Thyroid gland (tissue), 4 donors: ENCODE measurements around the gene FOXR1. TPM values are rescaled to one million over a fixed set of nuclear protein-coding genes. Genes with fewer than 3 reads are reported as not detected.
"Not testable (repeated sequence)": the region's sequence is repeated elsewhere in the genome, so short reads cannot be mapped to it uniquely, and the experiment has no call there.

Source experiments
- DNase-seq, 2 donors: peaks; one replicate each; pipeline ENCODE4 v3.0.0-alpha.2; 2019
- H3K27ac ChIP-seq, 3 donors: fragments of 200-600 bp; sonication (generic); 1 replicate in 2 of 3; 2 replicates in 1 of 3; pipeline ENCODE4 v1.5.1; 2016 to 2019; ENCODE audit warnings: mild to moderate bottlenecking in 1 of 3, moderate library complexity in 1 of 3
- H3K27me3 ChIP-seq: fragments of 200-600 bp; sonication (generic); one replicate; pipeline ENCODE4 v1.5.1; 2019
- H3K36me3 ChIP-seq, 2 donors: fragments of 200-600 bp; sonication (generic); one replicate each; pipeline ENCODE4 v1.5.1; 2016 to 2019
- H3K4me1 ChIP-seq, 2 donors: fragments of 200-600 bp; sonication (generic); one replicate each; pipeline ENCODE4 v1.5.1; 2017 to 2019
- H3K4me3 ChIP-seq, 3 donors: fragments of 200-600 bp; sonication (generic); replicated peaks in 1 of 3; 1 replicate in 2 of 3; 2 replicates in 1 of 3; pipeline ENCODE4 v1.5.1; 2016; ENCODE audit warnings: mild to moderate bottlenecking in 1 of 3
- H3K9me3 ChIP-seq: fragments of 200-600 bp; sonication (generic); one replicate; pipeline ENCODE4 v1.5.1; 2017
- POLR2A ChIP-seq, 2 donors: fragments of 450-650 bp; IDR thresholded peaks; one replicate each; pipeline ENCODE4 v1.6.1; 2017; ENCODE audit warnings: antibody characterized with exemption in 2 of 2, mild to moderate bottlenecking in 2 of 2, moderate library complexity in 1 of 2
- WGBS, 2 donors: methylation state at CpG; one replicate each; pipeline ENCODE4 v1.1.5; 2017; 5-methylcytosine and 5-hydroxymethylcytosine counted together
- intact Hi-C: fragments of 100-400 bp; cut with DNase I; formaldehyde crosslinking; loops from one replicate; pipeline ENCODE4 v1.15.1; 2023
- total RNA-seq, 4 donors: library from RNA; depleted of rRNA; stranded (reverse); fragments of >200 nt; gene quantifications; one replicate each; pipeline ENCODE4 v1.2.3, GENCODE V29; 2016
- TF ChIP-seq, protein P1 (sequence below), 6 experiments: fragments of 200-600 bp in 3 of 6; fragments of 450-650 bp in 3 of 6; sonication (generic) in 3 of 6; IDR thresholded peaks; one replicate each; pipeline ENCODE4 v1.5.1; 2016 to 2019; ENCODE audit warnings: antibody characterized with exemption in 6 of 6, mild to moderate bottlenecking in 2 of 6, inconsistent platforms in 1 of 6, moderate library complexity in 1 of 6

The FOXR1 gene
- total RNA-seq, 4 donors from 2014 or later: not detected

GRCh38 chr11:118957968-118958367 lies 13.6 kb upstream of the FOXR1 start:
- DNase-seq: no peak
- no peak for TF ChIP-seq POLR2A (IDR thresholded peaks at IDR 0.05)
- TF ChIP-seq, protein P1, sequence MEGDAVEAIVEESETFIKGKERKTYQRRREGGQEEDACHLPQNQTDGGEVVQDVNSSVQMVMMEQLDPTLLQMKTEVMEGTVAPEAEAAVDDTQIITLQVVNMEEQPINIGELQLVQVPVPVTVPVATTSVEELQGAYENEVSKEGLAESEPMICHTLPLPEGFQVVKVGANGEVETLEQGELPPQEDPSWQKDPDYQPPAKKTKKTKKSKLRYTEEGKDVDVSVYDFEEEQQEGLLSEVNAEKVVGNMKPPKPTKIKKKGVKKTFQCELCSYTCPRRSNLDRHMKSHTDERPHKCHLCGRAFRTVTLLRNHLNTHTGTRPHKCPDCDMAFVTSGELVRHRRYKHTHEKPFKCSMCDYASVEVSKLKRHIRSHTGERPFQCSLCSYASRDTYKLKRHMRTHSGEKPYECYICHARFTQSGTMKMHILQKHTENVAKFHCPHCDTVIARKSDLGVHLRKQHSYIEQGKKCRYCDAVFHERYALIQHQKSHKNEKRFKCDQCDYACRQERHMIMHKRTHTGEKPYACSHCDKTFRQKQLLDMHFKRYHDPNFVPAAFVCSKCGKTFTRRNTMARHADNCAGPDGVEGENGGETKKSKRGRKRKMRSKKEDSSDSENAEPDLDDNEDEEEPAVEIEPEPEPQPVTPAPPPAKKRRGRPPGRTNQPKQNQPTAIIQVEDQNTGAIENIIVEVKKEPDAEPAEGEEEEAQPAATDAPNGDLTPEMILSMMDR (IDR thresholded peaks at IDR 0.05): no peak
- H3K36me3 ChIP-seq: no peaks in the 10 kb centered on the region
- H3K27me3 ChIP-seq: no peaks in the 10 kb centered on the region
- H3K4me3 ChIP-seq: no peak overlapping the region
- no peaks in the 10 kb centered on the region for H3K9me3 ChIP-seq
- no peaks in the 10 kb centered on the region for H3K4me1 ChIP-seq
- intact Hi-C loops: loop anchor here (5.0 kb wide), 1 partner anchor 271 kb away; no protein-coding TSS in a partner anchor
- 89 to 91% methylated on average over 4 to 8 of the region's 8 CpGs for WGBS, 2 donors
- no peak overlapping the region for H3K27ac ChIP-seq

DNA sequence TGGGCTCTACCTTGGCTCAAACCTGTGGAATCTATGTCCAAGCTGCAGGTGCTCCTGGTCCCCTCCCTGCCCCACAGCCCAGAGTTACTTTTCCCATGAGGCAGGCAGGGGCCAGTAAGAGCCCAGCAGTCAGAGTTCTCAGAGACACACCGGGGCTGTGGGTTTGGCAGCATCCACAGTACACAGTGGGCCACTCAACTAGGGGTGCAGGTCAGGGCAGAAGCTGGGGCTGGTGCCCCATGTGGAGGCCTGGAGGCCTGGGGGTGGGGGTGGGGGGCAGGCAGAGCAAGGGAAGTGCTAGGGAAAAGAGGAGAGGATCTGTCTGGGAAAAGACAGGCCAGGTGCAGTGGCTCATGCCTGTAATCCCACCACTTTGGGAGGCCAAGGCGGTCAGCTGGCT lies 13.0 kb upstream of the FOXR1 start:
- Histone ChIP-seq H3K27me3 (no peaks in the 10 kb centered on the region), H3K36me3 (no peaks in the 10 kb centered on the region), H3K27ac (no peak overlapping the region), H3K9me3 (no peaks in the 10 kb centered on the region), H3K4me3 (no peak overlapping the region), H3K4me1 (no peaks in the 10 kb centered on the region)
- no peak for DNase-seq
- intact Hi-C loops: loop anchor here (5.0 kb wide), 1 partner anchor 271 kb away; no protein-coding TSS in a partner anchor
- 77 to 90% methylated on average over 2 of the region's 2 CpGs for WGBS, 2 donors
- TF ChIP-seq, protein P1 (IDR thresholded peaks at IDR 0.05): no peak
- TF ChIP-seq POLR2A (IDR thresholded peaks at IDR 0.05): no peak

DNA sequence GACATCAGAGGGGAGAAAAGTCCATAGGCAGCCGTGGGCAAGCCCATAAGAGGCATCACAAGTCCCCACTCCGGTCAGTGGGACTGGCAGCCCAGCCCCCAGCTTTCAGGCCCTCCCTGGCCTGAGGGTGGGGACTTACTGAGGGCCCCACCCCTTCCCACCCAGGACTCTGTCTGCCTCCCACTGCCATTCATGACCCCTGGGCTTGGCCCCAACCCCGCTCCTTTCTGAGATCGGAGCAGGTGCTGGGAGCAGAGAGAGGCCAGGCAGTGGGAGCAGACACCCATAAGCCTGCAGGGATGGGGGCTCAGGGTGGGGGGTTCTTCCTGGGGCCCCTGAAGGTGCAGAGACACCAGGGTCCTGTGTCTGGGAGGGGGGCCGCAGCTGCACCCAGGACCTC lies 10.4 kb upstream of the FOXR1 start:
- Histone ChIP-seq H3K27me3 (no peaks in the 10 kb centered on the region), H3K9me3 (no peaks in the 10 kb centered on the region), H3K4me1 (no peaks in the 10 kb centered on the region), H3K27ac (no peak overlapping the region), H3K36me3 (no peaks in the 10 kb centered on the region), H3K4me3 (no peak overlapping the region)
- 90 to 91% methylated on average over 4 of the region's 5 CpGs for WGBS, 2 donors
- no peak for TF ChIP-seq POLR2A (IDR thresholded peaks at IDR 0.05)
- TF ChIP-seq, protein P1 (IDR thresholded peaks at IDR 0.05): no peak
- intact Hi-C loops: no loop called here
- DNase-seq: no peak

DNA sequence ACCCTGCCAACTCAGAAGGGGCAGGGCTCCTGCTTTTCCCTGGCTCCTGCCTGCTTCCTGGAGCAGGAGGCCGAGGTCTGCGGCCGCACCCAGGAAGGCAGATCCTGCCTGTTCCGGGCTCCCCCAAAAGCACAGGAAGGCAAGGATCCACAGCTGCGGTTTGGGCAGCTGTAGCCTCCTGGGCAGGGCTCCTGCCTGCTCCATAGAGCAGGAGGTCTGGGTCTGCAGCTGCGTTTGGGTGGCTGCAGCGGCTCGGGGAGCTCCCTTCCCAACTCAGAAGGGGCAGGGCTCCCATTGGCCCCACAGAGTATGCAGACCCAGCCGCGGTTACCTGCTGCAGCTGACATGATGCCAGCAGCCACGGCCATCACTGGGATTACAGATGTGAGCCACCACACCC lies 10.0 kb upstream of the FOXR1 start:
- intact Hi-C loops: no loop called here
- 63 to 88% methylated on average over 3 to 4 of the region's 11 CpGs for WGBS, 2 donors
- Histone ChIP-seq H3K4me1 (no peaks in the 10 kb centered on the region), H3K27me3 (no peaks in the 10 kb centered on the region), H3K36me3 (no peaks in the 10 kb centered on the region), H3K4me3 (no peak overlapping the region), H3K27ac (no peak overlapping the region), H3K9me3 (no peaks in the 10 kb centered on the region)
- no peak for DNase-seq
- TF ChIP-seq POLR2A (IDR thresholded peaks at IDR 0.05): no peak
- TF ChIP-seq, protein P1 (IDR thresholded peaks at IDR 0.05): no peak

GRCh38 chr11:118969508-118969907 lies 2.1 kb upstream of the FOXR1 start:
- DNase-seq, H3K9me3 ChIP-seq, intact Hi-C loops, H3K4me3 ChIP-seq, H3K4me1 ChIP-seq, H3K36me3 ChIP-seq, H3K27me3 ChIP-seq, H3K27ac ChIP-seq: not testable (repeated sequence)
- WGBS, 2 donors: 88 to 92% methylated on average over 2 of the region's 2 CpGs

GRCh38 chr11:118973985-118974384 lies 2.4 kb downstream of the FOXR1 start:
- H3K4me1 ChIP-seq: peaks cover 0 to 5% of the 10 kb centered on the region in 2 donors
- WGBS, 2 donors: 92 to 95% methylated on average over 2 of the region's 2 CpGs
- no peaks in the 10 kb centered on the region for H3K27me3 ChIP-seq
- intact Hi-C loops: no loop called here
- no peaks in the 10 kb centered on the region for H3K9me3 ChIP-seq
- TF ChIP-seq, protein P1 (IDR thresholded peaks at IDR 0.05): no peak
- TF ChIP-seq POLR2A (IDR thresholded peaks at IDR 0.05): no peak
- H3K36me3 ChIP-seq: no peaks in the 10 kb centered on the region
- no peak overlapping the region for H3K27ac ChIP-seq
- no peak for DNase-seq
- no peak overlapping the region for H3K4me3 ChIP-seq
